PC-9 (cell line): ENCODE measurements around the gene SEPTIN14. TPM values are rescaled to one million over a fixed set of nuclear protein-coding genes. Genes with fewer than 3 reads are reported as not detected.
"Not testable (repeated sequence)": the region's sequence is repeated elsewhere in the genome, so short reads cannot be mapped to it uniquely, and the experiment has no call there.

Experiments used
- Bru-seq: library from RNA; stranded (reverse); fragments of 400-500 nt; gene quantifications from one replicate; lab custom pipeline; 2021; lab: Mats Ljungman, UMichigan
- BruChase-seq, 2 experiments: library from RNA; stranded (reverse); fragments of 400-500 nt; gene quantifications; one replicate each; lab custom pipeline; 2021; lab: Mats Ljungman, UMichigan
- BruUV-seq: library from RNA; stranded (reverse); fragments of 400-500 nt; replicated peaks from 2 replicates; lab custom pipeline; 2021; lab: Mats Ljungman, UMichigan
- CTCF ChIA-PET: fragments of 300-600 bp; sonication (Branson Sonifier 250); formaldehyde crosslinking; loops from one replicate; lab custom pipeline; 2022; ENCODE audit warnings: antibody characterized with exemption; lab: Charles Lee
- POLR2A ChIA-PET: fragments of 300-600 bp; sonication (Branson Sonifier 250); formaldehyde crosslinking; loops from one replicate; lab custom pipeline; 2022; ENCODE audit warnings: antibody characterized with exemption; ENCODE audit not compliant: unreplicated experiment; lab: Charles Lee
- DNase-seq, 2 experiments: peaks; one replicate each; pipeline versions ENCODE4 v3.0.0 to v3.0.0-alpha.2; 2015 to 2022; ENCODE audit warnings: mixed read lengths in 1 of 2
- H2AFZ ChIP-seq: fragments of 200-600 bp; sonication (generic); 2 replicates; pipeline ENCODE4 v1.8.1; 2017; ENCODE audit warnings: antibody characterized with exemption
- H3F3A ChIP-seq: fragments of 200-600 bp; sonication (generic); 2 replicates; pipeline ENCODE4 v1.8.1; 2017; ENCODE audit warnings: antibody characterized with exemption, mild to moderate bottlenecking, low read depth; ENCODE audit not compliant: insufficient read depth
- H3K27ac ChIP-seq: fragments of 200-600 bp; sonication (generic); 2 replicates; pipeline ENCODE4 v1.6.1; 2016; ENCODE audit warnings: mixed run types
- H3K27me3 ChIP-seq: fragments of 200-600 bp; sonication (generic); 2 replicates; pipeline ENCODE4 v1.6.1; 2016; ENCODE audit warnings: low read depth, mixed run types; ENCODE audit not compliant: insufficient read depth
- H3K36me3 ChIP-seq: fragments of 200-600 bp; sonication (generic); 2 replicates; pipeline ENCODE4 v1.6.1; 2016; ENCODE audit warnings: low read depth, mixed run types
- H3K4me1 ChIP-seq: fragments of 200-600 bp; sonication (generic); replicated peaks from 2 replicates; pipeline ENCODE4 v1.6.1; 2016; ENCODE audit warnings: mixed run types; ENCODE audit not compliant: insufficient read depth
- H3K4me2 ChIP-seq: fragments of 200-600 bp; sonication (generic); 2 replicates; pipeline ENCODE4 v1.6.1; 2017; ENCODE audit warnings: mixed run types
- H3K4me3 ChIP-seq: fragments of 200-600 bp; sonication (generic); 2 replicates; pipeline ENCODE4 v1.6.1; 2016; ENCODE audit warnings: mixed run types
- H3K79me2 ChIP-seq: fragments of 200-600 bp; sonication (generic); 2 replicates; pipeline ENCODE4 v1.6.1; 2017; ENCODE audit warnings: low read depth, mixed run types
- H3K9me2 ChIP-seq: fragments of 200-600 bp; sonication (generic); 2 replicates; pipeline ENCODE4 v1.8.1; 2017; ENCODE audit warnings: mild to moderate bottlenecking; ENCODE audit not compliant: insufficient read depth
- H3K9me3 ChIP-seq: fragments of 200-600 bp; sonication (generic); 2 replicates; pipeline ENCODE4 v1.8.1; 2016; ENCODE audit warnings: low read depth; ENCODE audit not compliant: insufficient read depth
- H4K20me1 ChIP-seq: fragments of 200-600 bp; sonication (generic); 2 replicates; pipeline ENCODE4 v1.8.1; 2017; ENCODE audit not compliant: insufficient read depth
- CTCF ChIP-seq: fragments of 200-600 bp; sonication (generic); conservative IDR thresholded peaks from 2 replicates; pipeline ENCODE4 v1.6.1; 2017; ENCODE audit warnings: mixed run types, antibody characterized with exemption, mild to moderate bottlenecking, moderate library complexity
- EZH2 ChIP-seq: fragments of 200-600 bp; sonication (generic); IDR thresholded peaks from 2 replicates; pipeline ENCODE4 v1.8.0; 2017; ENCODE audit warnings: antibody characterized with exemption, low read depth
- intact Hi-C: fragments of 100-400 bp; cut with micrococcal nuclease; formaldehyde crosslinking; loops from one replicate; pipeline ENCODE4 v1.10.0; 2022; ENCODE audit not compliant: unreplicated experiment
- long read RNA-seq: library from polyadenylated mRNA; stranded (forward); transcript quantifications from one replicate; pipeline ENCODE4 v2.0.0, GENCODE V29; 2022
- total RNA-seq: library from RNA; stranded (reverse); gene quantifications from 2 replicates; pipeline ENCODE4 v1.2.3, GENCODE V29; 2021

SEPTIN14 gene
- not detected in 2 replicates for total RNA-seq
- Bru-seq, nascent RNA: not detected
- percentile 2 among the genes with signal in this experiment for BruChase-seq, experiment 1, labeled RNA remaining after a 2-hour chase
- percentile 1 among the genes with signal in this experiment for BruChase-seq, experiment 2, labeled RNA remaining after a 6-hour chase
- long read RNA-seq: 0 reads

- H3K27ac ChIP-seq, H3K9me2 ChIP-seq, H4K20me1 ChIP-seq, H3K4me1 ChIP-seq, DNase-seq, H3K27me3 ChIP-seq, H3K9me3 ChIP-seq, intact Hi-C loops, BruUV-seq, H3F3A ChIP-seq, H3K36me3 ChIP-seq, H3K4me2 ChIP-seq, H3K4me3 ChIP-seq, CTCF ChIA-PET, POLR2A ChIA-PET, H3K79me2 ChIP-seq: not testable (repeated sequence)
- H2AFZ ChIP-seq: peak within 1 kb of the TSS; percentile 2; the same call in 1 of the 2 replicates
Measured at GRCh38 chr7:55862652-55863051, at the start of gene SEPTIN14. Gene SEPTIN14 (minus strand): TSS chr7:55862752. CDS start chr7:55861996, 756 bp downstream.

DNA sequence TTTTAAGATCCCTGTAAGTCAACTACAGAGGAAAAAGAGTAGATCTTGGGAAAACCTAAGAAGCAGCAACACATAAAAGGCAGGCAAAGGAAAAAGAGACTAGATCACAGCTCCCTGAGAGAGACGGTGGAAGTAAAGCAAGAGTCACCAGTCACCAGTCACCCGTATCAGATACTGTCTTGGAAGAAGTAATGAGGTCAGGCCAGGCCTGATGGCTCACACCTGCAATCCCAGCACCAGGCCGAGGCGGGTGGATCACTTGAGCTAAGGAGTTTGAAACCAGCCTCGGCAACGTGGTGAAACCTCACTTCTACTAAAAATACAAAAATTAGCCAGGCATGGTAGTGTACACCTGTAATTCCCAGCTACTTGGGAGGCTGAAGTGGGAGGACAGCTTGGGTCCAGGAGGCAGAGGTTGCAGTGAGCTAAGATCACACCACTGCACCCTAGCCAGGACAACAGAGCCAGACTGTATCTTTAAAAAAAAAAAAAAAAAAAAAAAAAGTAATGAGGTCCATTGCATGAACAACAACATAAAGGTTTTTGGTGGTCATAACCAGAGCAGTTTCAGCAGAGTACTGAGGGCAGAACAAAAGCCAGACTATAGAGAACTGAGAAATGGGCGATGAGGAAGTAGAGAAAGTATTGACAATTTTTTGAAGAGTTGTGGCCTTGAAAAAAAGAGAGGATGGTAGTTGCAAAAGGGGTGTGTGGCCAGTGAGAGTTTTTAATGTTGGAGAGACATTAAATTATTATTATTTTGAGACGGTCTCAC, 41.6 kb upstream of the SEPTIN14 start:
- H3K9me2 ChIP-seq: no peaks in the 10 kb centered on the region
- no peaks in the 10 kb centered on the region for H3F3A ChIP-seq
- CTCF ChIA-PET: no interaction called here
- DNase-seq: no peak
- no peaks in the 10 kb centered on the region for H3K27me3 ChIP-seq
- H3K79me2 ChIP-seq: no peaks in the 10 kb centered on the region
- no peak overlapping the region for H2AFZ ChIP-seq
- TF ChIP-seq EZH2: no peak
- no peak for TF ChIP-seq CTCF
- intact Hi-C loops: loop anchor here (10.0 kb wide), 1 partner anchor 259 kb away; no protein-coding TSS in a partner anchor
- H3K4me3 ChIP-seq: no peak overlapping the region
- H3K4me1 ChIP-seq: no peaks in the 10 kb centered on the region
- peaks cover 9% of the 10 kb centered on the region; the same call in 1 of the 2 replicates for H3K36me3 ChIP-seq
- no TSS peak for BruUV-seq
- H3K9me3 ChIP-seq: 0 out of 2 replicates have a peak, but pooled peaks cover 3% of the 10 kb centered on the region
- no peaks in the 10 kb centered on the region for H4K20me1 ChIP-seq
- no peak overlapping the region for H3K4me2 ChIP-seq
- H3K27ac ChIP-seq: no peak overlapping the region
- POLR2A ChIA-PET: no interaction called here

DNA sequence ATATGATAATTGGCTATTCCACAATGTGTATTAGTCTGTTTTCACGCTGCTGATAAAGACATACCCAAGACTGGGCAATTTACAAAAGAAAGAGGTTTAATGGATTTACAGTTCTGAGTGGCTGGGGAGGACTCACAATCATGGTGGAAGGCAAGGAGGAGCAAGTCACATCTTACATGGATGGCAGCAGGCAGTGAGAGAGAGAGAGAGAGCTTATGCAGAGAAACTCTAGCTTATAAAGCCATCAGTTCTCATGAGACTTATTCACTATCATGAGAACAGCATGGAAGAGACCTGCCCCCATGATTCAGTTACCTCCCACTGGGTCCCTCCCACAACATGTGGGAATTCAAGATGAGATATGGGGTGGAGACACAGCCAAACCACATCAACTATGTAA, 38.5 kb upstream of the SEPTIN14 start:
- H2AFZ ChIP-seq, POLR2A ChIA-PET, H3F3A ChIP-seq, CTCF ChIA-PET, H3K4me3 ChIP-seq, H3K9me2 ChIP-seq, H3K27me3 ChIP-seq, H3K36me3 ChIP-seq, H3K4me2 ChIP-seq, H4K20me1 ChIP-seq, H3K4me1 ChIP-seq, H3K27ac ChIP-seq, H3K9me3 ChIP-seq, DNase-seq, H3K79me2 ChIP-seq, BruUV-seq: not testable (repeated sequence)
- intact Hi-C loops: loop anchor here (10.0 kb wide), 1 partner anchor 256 kb away; no protein-coding TSS in a partner anchor

DNA sequence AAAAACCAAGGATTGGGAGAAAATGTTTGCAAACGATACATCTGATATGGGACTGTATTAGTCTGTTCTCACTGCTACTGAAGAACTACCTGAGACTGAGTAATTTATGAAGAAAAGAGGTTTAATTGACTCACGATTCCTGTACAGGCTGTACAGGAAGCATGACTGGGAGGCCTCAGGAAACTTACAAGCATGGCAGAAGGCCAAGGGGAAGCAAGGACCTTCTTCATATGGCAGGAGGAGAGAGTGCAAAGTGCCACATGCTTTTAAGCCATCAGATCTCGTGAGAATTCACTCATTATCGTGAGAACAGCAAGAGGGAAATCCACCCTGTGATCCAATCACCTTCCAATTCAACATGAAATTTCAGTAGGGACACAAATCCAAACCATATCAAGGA, 35.7 kb upstream of the SEPTIN14 start:
- Histone ChIP-seq H3K36me3 (peaks cover 9% of the 10 kb centered on the region; the same call in 1 of the 2 replicates), H3K4me1 (no peaks in the 10 kb centered on the region), H4K20me1 (no peaks in the 10 kb centered on the region), H3F3A (no peaks in the 10 kb centered on the region), H3K9me3 (no peaks in the 10 kb centered on the region), H3K27me3 (no peaks in the 10 kb centered on the region), H3K79me2 (no peaks in the 10 kb centered on the region), H2AFZ (no peak overlapping the region), H3K4me2 (no peak overlapping the region), H3K9me2 (no peaks in the 10 kb centered on the region), H3K27ac (no peak overlapping the region), H3K4me3 (no peak overlapping the region)
- CTCF ChIA-PET: no interaction called here
- TF ChIP-seq EZH2: no peak
- no peak for TF ChIP-seq CTCF
- DNase-seq: no peak
- intact Hi-C loops: no loop called here
- no TSS peak for BruUV-seq
- POLR2A ChIA-PET: no interaction called here
